ENCODE data around the gene ADO. TPM values are rescaled to one million over a fixed set of nuclear protein-coding genes. Genes with fewer than 3 reads are reported as not detected.
A peak's percentile ranks its signal among the peaks of the same experiment; 100 is the strongest.

The ADO gene
- total and polyA plus RNA-seq, 10 of the 15 experiments (the other 5 are each of a cell fraction or from before 2014, with no cell fraction given) = 4.3 to 44.6 (median 18.7) TPM

- TF ChIP-seq ZNF217 (IDR thresholded peaks at IDR 0.05) = no peak
- TF ChIP-seq ATF7 (IDR thresholded peaks at IDR 0.05; ENCODE audit: low read depth) = no peak
- TF ChIP-seq ELK1 (IDR thresholded peaks at IDR 0.05; ENCODE audit: low read depth, low read length) = no peak
- TF ChIP-seq ZNF207 (IDR thresholded peaks at IDR 0.05; ENCODE audit: borderline replicate concordance) = no peak
- TF ChIP-seq TARDBP (IDR thresholded peaks at IDR 0.05; ENCODE audit: borderline replicate concordance) = no peak
- TF ChIP-seq TCF12 (IDR thresholded peaks at IDR 0.05; ENCODE audit: low read depth, low read length) = 0 out of 2 replicates have a peak, but pooled peaks have one; percentile 8
- no peak for TF ChIP-seq IRF4 (IDR thresholded peaks at IDR 0.05; ENCODE audit: low read depth, low read length)
- TF ChIP-seq BCL11A (IDR thresholded peaks at IDR 0.05; ENCODE audit: low read depth, low read length) = no peak
- TF ChIP-seq CHD1 (IDR thresholded peaks at IDR 0.05; ENCODE audit: low read depth, low read length) = peak; percentile 3; the same call in 1 of the 2 replicates
- TF ChIP-seq PAX8 (IDR thresholded peaks at IDR 0.05) = no peak
- TF ChIP-seq SIX5 (IDR thresholded peaks at IDR 0.05; ENCODE audit: low read depth, low read length, severe bottlenecking) = no peak
- TF ChIP-seq IRF5 (IDR thresholded peaks at IDR 0.05; ENCODE audit: borderline replicate concordance) = no peak
- no peak for TF ChIP-seq BCLAF1 (IDR thresholded peaks at IDR 0.05)
- no peak for TF ChIP-seq E2F8 (IDR thresholded peaks at IDR 0.05; ENCODE audit: low read depth, partially characterized antibody)
- no peak for TF ChIP-seq USF2 (IDR thresholded peaks at IDR 0.05; ENCODE audit: borderline replicate concordance, low read depth, low read length)
- TF ChIP-seq YY1 (IDR thresholded peaks at IDR 0.05; ENCODE audit: low read depth, low read length) = no peak
- no peak for TF ChIP-seq CBX5 (IDR thresholded peaks at IDR 0.05; ENCODE audit: low read depth)
- no peak for TF ChIP-seq NR2C1 (IDR thresholded peaks at IDR 0.05)
- TF ChIP-seq RELA (IDR thresholded peaks at IDR 0.05; ENCODE audit: borderline replicate concordance, partially characterized antibody) = no peak
- TF ChIP-seq KLF5 (IDR thresholded peaks at IDR 0.05; ENCODE audit: partially characterized antibody) = no peak
- no peak for TF ChIP-seq NFXL1 (IDR thresholded peaks at IDR 0.05; ENCODE audit: borderline replicate concordance)
- TF ChIP-seq POLR2AphosphoS5 (IDR thresholded peaks at IDR 0.05; ENCODE audit: low read length) = peak; percentile 0; the same call in 1 of the 2 replicates
These were observed 11.0 kb downstream of the ADO start (continued) for GRCh38 chr10:62815381-62816075.
